H1 (cell line): ENCODE results near the gene DLEC1.

Experiments
- CREB1 ChIP-seq: IDR thresholded peaks from 2 replicates; pipeline ENCODE4 v1.6.1; 2012; ENCODE audit warnings: inconsistent platforms
- EZH2 ChIP-seq: fragments of 200-600 bp; sonication (generic); IDR thresholded peaks from 2 replicates; pipeline ENCODE4 v1.7.1; 2012; ENCODE audit warnings: low read depth, mild to moderate bottlenecking, moderate library complexity, low read length, inconsistent platforms; ENCODE audit not compliant: severe bottlenecking
- KDM1A ChIP-seq: fragments of 200-600, 300-600 bp; sonication (generic); IDR thresholded peaks from 2 replicates; pipeline ENCODE4 v1.7.1; 2016; ENCODE audit warnings: mild to moderate bottlenecking, low read length, borderline replicate concordance
- TAF1 ChIP-seq: IDR thresholded peaks from 2 replicates; pipeline ENCODE4 v1.6.1; 2011; ENCODE audit warnings: mild to moderate bottlenecking, low read depth, low read length
- TF ChIP-seq, protein P1 (sequence below), 3 experiments: IDR thresholded peaks; 1 replicate in 2 of 3; 2 replicates in 1 of 3; pipeline versions ENCODE4 v1.5.1 to v1.6.1; 2011; ENCODE audit warnings: low read length in 3 of 3, mild to moderate bottlenecking in 3 of 3, inconsistent platforms in 2 of 3, low read depth in 1 of 3, moderate library complexity in 1 of 3; ENCODE audit not compliant: insufficient read depth in 1 of 3; ENCODE audit errors: control extremely low read depth in 1 of 3
- TF ChIP-seq, protein P2 (sequence below): IDR thresholded peaks from 2 replicates; pipeline ENCODE4 v1.6.1; 2012; ENCODE audit warnings: inconsistent platforms

- TF ChIP-seq TAF1 (no peak), KDM1A (no peak), EZH2 (no peak), CREB1 (no peak)
- TF ChIP-seq, protein P1, sequence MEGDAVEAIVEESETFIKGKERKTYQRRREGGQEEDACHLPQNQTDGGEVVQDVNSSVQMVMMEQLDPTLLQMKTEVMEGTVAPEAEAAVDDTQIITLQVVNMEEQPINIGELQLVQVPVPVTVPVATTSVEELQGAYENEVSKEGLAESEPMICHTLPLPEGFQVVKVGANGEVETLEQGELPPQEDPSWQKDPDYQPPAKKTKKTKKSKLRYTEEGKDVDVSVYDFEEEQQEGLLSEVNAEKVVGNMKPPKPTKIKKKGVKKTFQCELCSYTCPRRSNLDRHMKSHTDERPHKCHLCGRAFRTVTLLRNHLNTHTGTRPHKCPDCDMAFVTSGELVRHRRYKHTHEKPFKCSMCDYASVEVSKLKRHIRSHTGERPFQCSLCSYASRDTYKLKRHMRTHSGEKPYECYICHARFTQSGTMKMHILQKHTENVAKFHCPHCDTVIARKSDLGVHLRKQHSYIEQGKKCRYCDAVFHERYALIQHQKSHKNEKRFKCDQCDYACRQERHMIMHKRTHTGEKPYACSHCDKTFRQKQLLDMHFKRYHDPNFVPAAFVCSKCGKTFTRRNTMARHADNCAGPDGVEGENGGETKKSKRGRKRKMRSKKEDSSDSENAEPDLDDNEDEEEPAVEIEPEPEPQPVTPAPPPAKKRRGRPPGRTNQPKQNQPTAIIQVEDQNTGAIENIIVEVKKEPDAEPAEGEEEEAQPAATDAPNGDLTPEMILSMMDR (IDR thresholded peaks at IDR 0.05; ENCODE audit: control extremely low read depth in 1 of 3, insufficient read depth in 1 of 3, low read depth in 1 of 3, low read length in 3 of 3) = no peak
- TF ChIP-seq, protein P2, sequence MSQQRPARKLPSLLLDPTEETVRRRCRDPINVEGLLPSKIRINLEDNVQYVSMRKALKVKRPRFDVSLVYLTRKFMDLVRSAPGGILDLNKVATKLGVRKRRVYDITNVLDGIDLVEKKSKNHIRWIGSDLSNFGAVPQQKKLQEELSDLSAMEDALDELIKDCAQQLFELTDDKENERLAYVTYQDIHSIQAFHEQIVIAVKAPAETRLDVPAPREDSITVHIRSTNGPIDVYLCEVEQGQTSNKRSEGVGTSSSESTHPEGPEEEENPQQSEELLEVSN = no peak
These were observed 83.8 kb downstream of the DLEC1 start for GRCh38 chr3:38122712-38123290.
